WTC11 (cell line): ENCODE measurements around the gene IQCE.

Experiments
- ATF3 ChIP-seq: sonication (generic); formaldehyde crosslinking; conservative IDR thresholded peaks from 2 replicates; pipeline ENCODE4 v1.8.1; 2022; ENCODE audit warnings: mild to moderate bottlenecking, missing genetic modification reagents
- CBFB ChIP-seq: sonication (generic); formaldehyde crosslinking; IDR thresholded peaks from 2 replicates; pipeline ENCODE4 v1.8.1; 2022; ENCODE audit warnings: mild to moderate bottlenecking, low read depth, missing genetic modification reagents
- CTCF ChIP-seq: fragments of 200-600 bp; IDR thresholded peaks from 2 replicates; pipeline ENCODE4 v1.8.0; 2022; ENCODE audit warnings: antibody characterized with exemption
- FOXP4 ChIP-seq: sonication (generic); formaldehyde crosslinking; IDR thresholded peaks from 2 replicates; pipeline ENCODE4 v1.8.0; 2022; ENCODE audit warnings: mild to moderate bottlenecking, missing genetic modification reagents
- HMGXB4 ChIP-seq: sonication (generic); formaldehyde crosslinking; IDR thresholded peaks from 2 replicates; pipeline ENCODE4 v1.8.1; 2023; ENCODE audit warnings: mild to moderate bottlenecking, moderate library complexity, missing genetic modification reagents
- IRF2 ChIP-seq: sonication (generic); formaldehyde crosslinking; IDR thresholded peaks from 2 replicates; pipeline ENCODE4 v1.8.0; 2022; ENCODE audit warnings: low read depth, missing genetic modification reagents, borderline replicate concordance
- JUN ChIP-seq: sonication (generic); formaldehyde crosslinking; IDR thresholded peaks from 2 replicates; pipeline ENCODE4 v1.8.0; 2023; ENCODE audit warnings: mild to moderate bottlenecking, missing genetic modification reagents
- KAT7 ChIP-seq: sonication (generic); formaldehyde crosslinking; IDR thresholded peaks from 2 replicates; pipeline ENCODE4 v1.8.1; 2023; ENCODE audit warnings: missing genetic modification reagents, mild to moderate bottlenecking, borderline replicate concordance
- SMAD4 ChIP-seq: sonication (generic); formaldehyde crosslinking; IDR thresholded peaks from 2 replicates; pipeline ENCODE4 v1.8.0; 2022; ENCODE audit warnings: mild to moderate bottlenecking, missing genetic modification reagents
- TCF7 ChIP-seq: sonication (generic); formaldehyde crosslinking; IDR thresholded peaks from 2 replicates; pipeline ENCODE4 v1.8.0; 2022; ENCODE audit warnings: mild to moderate bottlenecking, low read depth, missing genetic modification reagents, moderate library complexity
- ZNF263 ChIP-seq: sonication (generic); formaldehyde crosslinking; IDR thresholded peaks from 2 replicates; pipeline ENCODE4 v1.8.1; 2022; ENCODE audit warnings: low read depth, mild to moderate bottlenecking, moderate library complexity, missing genetic modification reagents

GRCh38 chr7:2616387-2617324 is 57.9 kb downstream of the IQCE start:
- TF ChIP-seq ZNF263 (CRISPR knock-in tag) = no peak
- TF ChIP-seq HMGXB4 (CRISPR knock-in tag) = no peak
- no peak for TF ChIP-seq CTCF
- no peak for TF ChIP-seq SMAD4 (CRISPR knock-in tag)
- no peak for TF ChIP-seq ATF3
- TF ChIP-seq TCF7 = no peak
- no peak for TF ChIP-seq FOXP4
- no peak for TF ChIP-seq IRF2 (CRISPR knock-in tag)
- TF ChIP-seq CBFB (CRISPR knock-in tag) = no peak
- no peak for TF ChIP-seq JUN (CRISPR knock-in tag)
- TF ChIP-seq KAT7 (CRISPR knock-in tag) = no peak
